Measurements from ENCODE around the gene RFX3. TPM values are rescaled to one million over a fixed set of nuclear protein-coding genes. Genes with fewer than 3 reads are reported as not detected.

The RFX3 gene
- total RNA-seq, 1 experiment from 2014 or later, result 5.7 TPM

DNA sequence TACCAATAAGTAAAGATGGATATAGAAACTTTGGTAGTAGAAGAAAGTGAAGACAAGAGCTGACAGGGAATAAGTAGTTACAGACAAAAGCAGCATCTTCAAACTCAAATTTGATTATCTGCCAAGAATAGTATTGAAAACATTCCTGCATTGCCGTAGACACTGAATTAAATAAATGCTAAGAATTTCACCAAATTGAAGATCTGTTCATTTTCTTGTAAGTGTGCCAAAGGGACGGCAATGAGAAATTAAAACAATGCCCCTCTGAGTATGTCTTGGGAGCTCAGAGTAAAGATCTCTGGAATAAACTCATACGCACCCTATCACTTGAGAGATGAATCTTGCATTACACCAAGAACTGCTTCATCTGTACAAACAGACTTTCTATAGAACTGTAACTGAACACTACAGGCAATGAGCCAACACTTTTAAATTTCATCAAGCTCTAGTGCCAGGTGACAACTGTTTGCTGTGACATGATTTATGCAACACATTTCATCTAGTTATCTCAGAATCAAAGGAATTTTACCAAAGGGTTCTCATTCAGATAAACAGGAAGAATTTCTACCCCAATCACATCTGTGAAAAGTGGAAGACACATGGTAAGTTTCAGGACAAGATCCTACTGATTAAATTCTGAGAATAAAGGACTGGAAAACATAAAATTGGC, 66.9 kb downstream of the RFX3 start:
- CTCF ChIA-PET, result no interaction called here

DNA sequence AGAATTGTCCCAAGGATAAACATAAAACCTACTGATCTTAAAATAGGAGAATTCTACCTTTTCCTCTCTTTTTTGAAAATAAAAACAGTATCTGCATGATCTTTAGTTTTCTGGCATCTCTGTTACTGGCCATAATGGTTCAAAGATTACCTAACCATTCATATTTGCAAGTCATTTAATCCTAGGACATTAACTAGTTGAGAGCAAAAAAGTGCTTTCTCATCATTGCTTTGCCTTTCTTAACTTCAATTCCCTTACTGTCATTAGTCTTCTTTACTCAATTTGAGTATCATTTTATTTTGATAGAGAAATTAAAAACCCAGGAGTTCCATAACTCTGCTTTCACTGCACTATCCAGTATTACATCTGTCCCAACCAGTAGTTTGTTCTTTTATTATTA, 68.6 kb downstream of the RFX3 start:
- no peak for DNase-seq (ENCODE audit: low read depth, low spot score)
- TF ChIP-seq SIN3A (IDR thresholded peaks at IDR 0.05; ENCODE audit: borderline replicate concordance, insufficient read depth, low read depth, low read length) (no peak), POLR2AphosphoS5 (IDR thresholded peaks at IDR 0.05; ENCODE audit: low read depth, low read length) (no peak), TCF7L2 (IDR thresholded peaks at IDR 0.05; ENCODE audit: low read depth, low read length) (no peak)
- TF ChIP-seq, protein P1, sequence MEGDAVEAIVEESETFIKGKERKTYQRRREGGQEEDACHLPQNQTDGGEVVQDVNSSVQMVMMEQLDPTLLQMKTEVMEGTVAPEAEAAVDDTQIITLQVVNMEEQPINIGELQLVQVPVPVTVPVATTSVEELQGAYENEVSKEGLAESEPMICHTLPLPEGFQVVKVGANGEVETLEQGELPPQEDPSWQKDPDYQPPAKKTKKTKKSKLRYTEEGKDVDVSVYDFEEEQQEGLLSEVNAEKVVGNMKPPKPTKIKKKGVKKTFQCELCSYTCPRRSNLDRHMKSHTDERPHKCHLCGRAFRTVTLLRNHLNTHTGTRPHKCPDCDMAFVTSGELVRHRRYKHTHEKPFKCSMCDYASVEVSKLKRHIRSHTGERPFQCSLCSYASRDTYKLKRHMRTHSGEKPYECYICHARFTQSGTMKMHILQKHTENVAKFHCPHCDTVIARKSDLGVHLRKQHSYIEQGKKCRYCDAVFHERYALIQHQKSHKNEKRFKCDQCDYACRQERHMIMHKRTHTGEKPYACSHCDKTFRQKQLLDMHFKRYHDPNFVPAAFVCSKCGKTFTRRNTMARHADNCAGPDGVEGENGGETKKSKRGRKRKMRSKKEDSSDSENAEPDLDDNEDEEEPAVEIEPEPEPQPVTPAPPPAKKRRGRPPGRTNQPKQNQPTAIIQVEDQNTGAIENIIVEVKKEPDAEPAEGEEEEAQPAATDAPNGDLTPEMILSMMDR (IDR thresholded peaks at IDR 0.05), result no peak
- TF ChIP-seq, protein P2, sequence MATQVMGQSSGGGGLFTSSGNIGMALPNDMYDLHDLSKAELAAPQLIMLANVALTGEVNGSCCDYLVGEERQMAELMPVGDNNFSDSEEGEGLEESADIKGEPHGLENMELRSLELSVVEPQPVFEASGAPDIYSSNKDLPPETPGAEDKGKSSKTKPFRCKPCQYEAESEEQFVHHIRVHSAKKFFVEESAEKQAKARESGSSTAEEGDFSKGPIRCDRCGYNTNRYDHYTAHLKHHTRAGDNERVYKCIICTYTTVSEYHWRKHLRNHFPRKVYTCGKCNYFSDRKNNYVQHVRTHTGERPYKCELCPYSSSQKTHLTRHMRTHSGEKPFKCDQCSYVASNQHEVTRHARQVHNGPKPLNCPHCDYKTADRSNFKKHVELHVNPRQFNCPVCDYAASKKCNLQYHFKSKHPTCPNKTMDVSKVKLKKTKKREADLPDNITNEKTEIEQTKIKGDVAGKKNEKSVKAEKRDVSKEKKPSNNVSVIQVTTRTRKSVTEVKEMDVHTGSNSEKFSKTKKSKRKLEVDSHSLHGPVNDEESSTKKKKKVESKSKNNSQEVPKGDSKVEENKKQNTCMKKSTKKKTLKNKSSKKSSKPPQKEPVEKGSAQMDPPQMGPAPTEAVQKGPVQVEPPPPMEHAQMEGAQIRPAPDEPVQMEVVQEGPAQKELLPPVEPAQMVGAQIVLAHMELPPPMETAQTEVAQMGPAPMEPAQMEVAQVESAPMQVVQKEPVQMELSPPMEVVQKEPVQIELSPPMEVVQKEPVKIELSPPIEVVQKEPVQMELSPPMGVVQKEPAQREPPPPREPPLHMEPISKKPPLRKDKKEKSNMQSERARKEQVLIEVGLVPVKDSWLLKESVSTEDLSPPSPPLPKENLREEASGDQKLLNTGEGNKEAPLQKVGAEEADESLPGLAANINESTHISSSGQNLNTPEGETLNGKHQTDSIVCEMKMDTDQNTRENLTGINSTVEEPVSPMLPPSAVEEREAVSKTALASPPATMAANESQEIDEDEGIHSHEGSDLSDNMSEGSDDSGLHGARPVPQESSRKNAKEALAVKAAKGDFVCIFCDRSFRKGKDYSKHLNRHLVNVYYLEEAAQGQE (IDR thresholded peaks at IDR 0.05; ENCODE audit: insufficient read depth in 1 of 2, low read depth in 2 of 2, low read length in 1 of 2), result no peak
- CTCF ChIA-PET, result no interaction called here
- ATAC-seq, result no peak
- intact Hi-C loops (cut with micrococcal nuclease; ENCODE audit: unreplicated experiment), result no loop called here
- Histone ChIP-seq H3K4me3 (ENCODE audit: low read depth in 2 of 2, low read length in 2 of 2) (no peak overlapping the region), H3K27me3 (ENCODE audit: control insufficient read depth, insufficient read depth, low read length) (no peaks in the 10 kb centered on the region), H3K27ac (ENCODE audit: low read length) (no peak overlapping the region), H3K36me3 (ENCODE audit: control insufficient read depth, insufficient read depth, low read length) (no peaks in the 10 kb centered on the region), H3K9me3 (ENCODE audit: control insufficient read depth, insufficient read depth, low read depth, low read length) (no peaks in the 10 kb centered on the region), H3K4me1 (ENCODE audit: control insufficient read depth, insufficient read depth, low read length) (no peaks in the 10 kb centered on the region)
- POLR2A ChIA-PET, result no interaction called here
- no TSS peak for BruUV-seq (replicated peaks)
- in situ Hi-C loops (cut with HindIII; ENCODE audit: low pct_unique_long_range_greater_than_20kb, low sequenced_read_pairs), result no loop called here

More for the DNA sequence above, 66.9 kb downstream of the RFX3 start:
- ATAC-seq (no peak), DNase-seq (ENCODE audit: low read depth, low spot score) (no peak)
- no TSS peak for BruUV-seq (replicated peaks)
- Histone ChIP-seq H3K4me1 (ENCODE audit: control insufficient read depth, insufficient read depth, low read length) (no peaks in the 10 kb centered on the region), H3K27ac (ENCODE audit: low read length) (no peak overlapping the region), H3K4me3 (ENCODE audit: low read depth in 2 of 2, low read length in 2 of 2) (no peak overlapping the region), H3K27me3 (ENCODE audit: control insufficient read depth, insufficient read depth, low read length) (no peaks in the 10 kb centered on the region), H3K36me3 (ENCODE audit: control insufficient read depth, insufficient read depth, low read length) (no peaks in the 10 kb centered on the region), H3K9me3 (ENCODE audit: control insufficient read depth, insufficient read depth, low read depth, low read length) (no peaks in the 10 kb centered on the region)
- intact Hi-C loops (cut with micrococcal nuclease; ENCODE audit: unreplicated experiment) (no loop called here), in situ Hi-C loops (cut with HindIII; ENCODE audit: low pct_unique_long_range_greater_than_20kb, low sequenced_read_pairs) (no loop called here)
- TF ChIP-seq TCF7L2 (IDR thresholded peaks at IDR 0.05; ENCODE audit: low read depth, low read length) (no peak), POLR2AphosphoS5 (IDR thresholded peaks at IDR 0.05; ENCODE audit: low read depth, low read length) (no peak), SIN3A (IDR thresholded peaks at IDR 0.05; ENCODE audit: borderline replicate concordance, insufficient read depth, low read depth, low read length) (no peak)
- TF ChIP-seq, protein P2 (IDR thresholded peaks at IDR 0.05; ENCODE audit: insufficient read depth in 1 of 2, low read depth in 2 of 2, low read length in 1 of 2), result no peak
- TF ChIP-seq, protein P1 (IDR thresholded peaks at IDR 0.05), result no peak
- POLR2A ChIA-PET, result no interaction called here

Measured in Panc1 (cell line).